Measurements from ENCODE around the gene POP4. TPM values are rescaled to one million over a fixed set of nuclear protein-coding genes. Genes with fewer than 3 reads are reported as not detected.

POP4 gene
- total and polyA plus RNA-seq, 2 of the 8 experiments (the other 6 are each of a cell fraction or from before 2014, with no cell fraction given) = 29.1 to 41.5 TPM

DNA sequence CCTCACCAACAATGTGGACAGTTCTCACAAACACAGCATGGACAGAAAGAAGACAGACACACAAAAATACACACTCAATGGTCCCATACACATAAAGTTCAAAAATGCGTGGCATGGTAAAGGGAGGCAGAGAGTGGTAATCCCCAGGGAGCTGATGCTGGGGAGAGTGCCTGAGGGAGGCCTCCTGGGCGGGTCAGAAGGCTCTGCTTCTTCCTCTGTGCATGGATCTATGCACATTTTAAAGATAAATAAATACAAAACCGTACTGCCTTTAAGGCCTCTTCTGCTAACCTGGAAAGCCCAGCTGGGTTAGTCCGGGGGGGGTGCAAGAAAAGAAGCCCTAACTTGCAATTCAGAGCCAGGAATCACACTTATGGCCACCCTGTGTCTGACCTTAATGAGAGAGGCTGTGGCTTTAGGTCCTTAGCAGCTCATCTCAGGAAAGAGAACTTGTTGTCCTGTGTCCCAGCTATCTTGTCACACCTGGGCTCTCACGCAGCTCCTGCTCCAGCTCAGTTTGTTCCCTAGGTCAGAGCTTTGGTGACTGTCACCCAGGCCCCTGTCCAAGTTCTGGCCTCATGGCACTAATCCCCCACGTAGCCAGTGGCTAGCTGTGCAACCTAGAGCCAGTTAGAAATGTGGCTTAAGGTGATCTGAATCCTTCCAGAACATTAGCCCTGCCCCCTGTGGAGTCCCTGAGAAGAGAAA, 28.5 kb downstream of the POP4 start:
- H3K9me3 ChIP-seq (ENCODE audit: insufficient read depth in 2 of 2, low read depth in 1 of 2, low read length in 1 of 2) = no peaks in the 10 kb centered on the region
- H3K4me1 ChIP-seq (replicated peaks in 1 of 4; ENCODE audit: control insufficient read depth in 3 of 4, insufficient read depth in 4 of 4, low read length in 3 of 4) = no peaks in the 10 kb centered on the region
- H4K20me1 ChIP-seq (replicated peaks in 1 of 2; ENCODE audit: control insufficient read depth in 1 of 2, insufficient read depth in 2 of 2, low read length in 2 of 2) = no peaks in the 10 kb centered on the region
- no peak overlapping the region for H3K9ac ChIP-seq (replicated peaks in 1 of 4; ENCODE audit: extremely low read depth in 1 of 4, low read depth in 3 of 4, low read length in 3 of 4)
- H3K23me2 ChIP-seq (ENCODE audit: low read depth, low read length) = no peaks in the 10 kb centered on the region
- no peak overlapping the region for H2BK12ac ChIP-seq (ENCODE audit: low read depth, low read length)
- no peak overlapping the region for H4K91ac ChIP-seq (replicated peaks; ENCODE audit: insufficient read length, low read length)
- H2AFZ ChIP-seq (ENCODE audit: low read length) = no peak overlapping the region
- H3K4ac ChIP-seq (replicated peaks; ENCODE audit: insufficient read length, low read depth, low read length) = no peak overlapping the region
- H4K8ac ChIP-seq (ENCODE audit: extremely low read depth, insufficient read depth, low read length) = peak overlapping the region; percentile 19; the same call in 1 of the 2 replicates
- CTCF ChIA-PET (ENCODE audit: partially characterized antibody) = interaction anchor here (0.5 to 1.4 kb wide), 7 partner anchors 11 to 75 kb away, joined by 3 to 6 read pairs (median 3); no protein-coding TSS in a partner anchor
- no peaks in the 10 kb centered on the region for H3K79me2 ChIP-seq (ENCODE audit: control insufficient read depth in 1 of 2, insufficient read depth in 2 of 2, low read length in 2 of 2)
- H2BK20ac ChIP-seq (ENCODE audit: low read length) = no peak overlapping the region
- H3K36me3 ChIP-seq (ENCODE audit: control insufficient read depth in 2 of 4, insufficient read depth in 4 of 4, low read length in 3 of 4) = no peaks in the 10 kb centered on the region
- H3K23ac ChIP-seq (ENCODE audit: insufficient read length) = no peak overlapping the region
- H3K18ac ChIP-seq (ENCODE audit: extremely low read depth, low read length) = no peak overlapping the region
- no peak for FAIRE-seq
- no peak overlapping the region for H2BK120ac ChIP-seq (replicated peaks; ENCODE audit: low read depth, low read length)
- no peak for DNase-seq (ENCODE audit: low read depth in 1 of 2, low spot score in 2 of 2)
- H3K79me1 ChIP-seq (ENCODE audit: low read depth, low read length) = no peaks in the 10 kb centered on the region
- no peaks in the 10 kb centered on the region for H3K27me3 ChIP-seq (replicated peaks in 1 of 4; ENCODE audit: control insufficient read depth in 3 of 4, extremely low read depth in 1 of 4, insufficient read depth in 3 of 4, low read length in 3 of 4)
- H3K14ac ChIP-seq (ENCODE audit: insufficient read length) = no peak overlapping the region
- H2BK5ac ChIP-seq (ENCODE audit: low read depth, low read length) = no peak overlapping the region
- no peak overlapping the region for H3K56ac ChIP-seq (replicated peaks; ENCODE audit: insufficient read length, low read depth, low read length)
- TF ChIP-seq GTF2F1 (IDR thresholded peaks at IDR 0.05; ENCODE audit: borderline replicate concordance, low read depth, low read length) = no peak
- TF ChIP-seq HDAC2 (IDR thresholded peaks at IDR 0.05; ENCODE audit: borderline replicate concordance in 1 of 2, low read depth in 2 of 2, low read length in 2 of 2) = no peak
- TF ChIP-seq SP1 (IDR thresholded peaks at IDR 0.05; ENCODE audit: low read depth, low read length) = no peak
- TF ChIP-seq CBX8 (IDR thresholded peaks at IDR 0.05; ENCODE audit: borderline replicate concordance, low read depth, low read length) = no peak
- no peak for TF ChIP-seq RFX5 (IDR thresholded peaks at IDR 0.05; ENCODE audit: borderline replicate concordance, low read depth, low read length)
- no peak for TF ChIP-seq CHD2 (IDR thresholded peaks at IDR 0.05; ENCODE audit: low read length)
- no peak for TF ChIP-seq CTBP2 (IDR thresholded peaks at IDR 0.05; ENCODE audit: borderline replicate concordance, insufficient read depth, insufficient read length, low read length)
- no peak for TF ChIP-seq RBBP5 (IDR thresholded peaks at IDR 0.05; ENCODE audit: borderline replicate concordance, low read depth, low read length)
- no peak overlapping the region for H4K5ac ChIP-seq (ENCODE audit: insufficient read length, low read depth, low read length)
- WGBS, 2 experiments (ENCODE audit: extremely low coverage in 1 of 2, insufficient coverage in 1 of 2, insufficient read length in 1 of 2, insufficient replicate concordance in 2 of 2, low coverage in 1 of 2, low lambda C conversion rate in 2 of 2, missing lambda C conversion rate in 1 of 2) = 85% methylated on average over 6 of the region's 6 CpGs; no CpG with 5 or more reads in 1 of the 2 experiments
- no peak overlapping the region for H2BK15ac ChIP-seq (ENCODE audit: low read length)
- no peak overlapping the region for H3K27ac ChIP-seq (ENCODE audit: low read depth, low read length)
- no peak overlapping the region for H2AK5ac ChIP-seq (ENCODE audit: low read depth, low read length)
- POLR2A ChIA-PET (ENCODE audit: partially characterized antibody) = no interaction called here
- H3K4me2 ChIP-seq (ENCODE audit: insufficient read depth in 1 of 2, low read depth in 2 of 2, low read length in 2 of 2) = no peak overlapping the region
- H3K4me3 ChIP-seq (ENCODE audit: extremely low read depth in 1 of 4, insufficient read depth in 2 of 4, low read depth in 3 of 4, low read length in 4 of 4) = no peak overlapping the region
